ENCODE data around the gene TNFRSF4. TPM values are rescaled to one million over a fixed set of nuclear protein-coding genes. Genes with fewer than 3 reads are reported as not detected.
A peak's percentile ranks its signal among the peaks of the same experiment; 100 is the strongest.

TNFRSF4 gene
- total RNA-seq, 1 experiment from 2014 or later: not detected

- DNase-seq (ENCODE audit: low read depth): no peak
Measured at GRCh38 chr1:1219341-1219740, 5.4 kb upstream of the TNFRSF4 start.

GRCh38 chr1:1218524-1219200 is 4.7 kb upstream of the TNFRSF4 start:
- no peak for DNase-seq (ENCODE audit: low read depth)

GRCh38 chr1:1217621-1218523 is 3.9 kb upstream of the TNFRSF4 start:
- DNase-seq (ENCODE audit: low read depth): no peak

GRCh38 chr1:1216770-1217620 is 3.0 kb upstream of the TNFRSF4 start:
- no peak for DNase-seq (ENCODE audit: low read depth)

- DNase-seq (ENCODE audit: low read depth): no peak
Measured at GRCh38 chr1:1215881-1216605, 2.1 kb upstream of the TNFRSF4 start.

GRCh38 chr1:1215080-1215676 is 1.2 kb upstream of the TNFRSF4 start:
- DNase-seq (ENCODE audit: low read depth): no peak

- no peak for DNase-seq (ENCODE audit: low read depth)
Measured at GRCh38 chr1:1212780-1213344, 1.1 kb downstream of the TNFRSF4 start.

GRCh38 chr1:1211541-1212441 is 2.2 kb downstream of the TNFRSF4 start:
- DNase-seq (ENCODE audit: low read depth): no peak

GRCh38 chr1:1210726-1211540 is 3.0 kb downstream of the TNFRSF4 start:
- DNase-seq (ENCODE audit: low read depth): no peak

- peak; percentile 54 for DNase-seq (ENCODE audit: low read depth)
Measured at GRCh38 chr1:1208713-1209433, 5.1 kb downstream of the TNFRSF4 start.

- DNase-seq (ENCODE audit: low read depth): no peak
Measured at GRCh38 chr1:1207571-1207892, 6.4 kb downstream of the TNFRSF4 start.

GRCh38 chr1:1206966-1207531 is 6.9 kb downstream of the TNFRSF4 start:
- no peak for DNase-seq (ENCODE audit: low read depth)

- no peak for DNase-seq (ENCODE audit: low read depth)
Measured at GRCh38 chr1:1206376-1206965, 7.5 kb downstream of the TNFRSF4 start, which contains the start of gene TNFRSF18. TSS of gene TNFRSF18 (minus strand) at chr1:1206592. CDS start at chr1:1206571, 21 bp downstream.

GRCh38 chr1:1205769-1206375 is 8.1 kb downstream of the TNFRSF4 start:
- DNase-seq (ENCODE audit: low read depth): no peak

GRCh38 chr1:1204998-1205768 is 8.8 kb downstream of the TNFRSF4 start:
- no peak for DNase-seq (ENCODE audit: low read depth)

GRCh38 chr1:1204425-1204920 is 9.5 kb downstream of the TNFRSF4 start:
- DNase-seq (ENCODE audit: low read depth): no peak

Measured in Daoy (cell line).